Right ventricle myocardium inferior (tissue), 1 donor: ENCODE data around the gene CRIP1. TPM values are rescaled to one million over a fixed set of nuclear protein-coding genes. Genes with fewer than 3 reads are reported as not detected.

Source experiments
- ATAC-seq: fragments of 200-7000 bp; cut with Tn5 transposase; one replicate; pipeline ENCODE4 v1.9.1; 2020; ENCODE audit warnings: mild to moderate bottlenecking, moderate library complexity
- DNase-seq: peaks from one replicate; pipeline ENCODE4 v3.0.0; 2021; ENCODE audit errors: missing footprints
- intact Hi-C: fragments of 100-400 bp; cut with DNase I; formaldehyde crosslinking; loops from one replicate; pipeline ENCODE4 v1.11.0; 2022
- long read RNA-seq: library from polyadenylated mRNA; unstranded; transcript quantifications from one replicate; pipeline ENCODE4 v2.0.0, GENCODE V29; 2021
- total RNA-seq: library from RNA; stranded (reverse); fragmentation: NEBNext Ultra II Directional; extraction: Animal tissue kit (Norgen Biotek cat#: 25700); gene quantifications from one replicate; pipeline ENCODE4 v1.2.1, GENCODE V29; 2021
- donor health status: DM: no; HTN: yes; CAD: no; lungs with severe emphysema.

Gene CRIP1, protein sequence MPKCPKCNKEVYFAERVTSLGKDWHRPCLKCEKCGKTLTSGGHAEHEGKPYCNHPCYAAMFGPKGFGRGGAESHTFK
- 82.0 TPM for total RNA-seq
- long read RNA-seq, transcript CRIP1-201 (5 exons, 1,311 nt): major isoform, 25 of 37 reads
- long read RNA-seq, transcript CRIP1-206 (3 exons, 2,241 nt): minor isoform, 7 of 37 reads
- long read RNA-seq, partial matches to known transcripts: 0 of 37 reads
- long read RNA-seq, other reads (novel, unspliced or antisense): 0 of 37 reads

DNA sequence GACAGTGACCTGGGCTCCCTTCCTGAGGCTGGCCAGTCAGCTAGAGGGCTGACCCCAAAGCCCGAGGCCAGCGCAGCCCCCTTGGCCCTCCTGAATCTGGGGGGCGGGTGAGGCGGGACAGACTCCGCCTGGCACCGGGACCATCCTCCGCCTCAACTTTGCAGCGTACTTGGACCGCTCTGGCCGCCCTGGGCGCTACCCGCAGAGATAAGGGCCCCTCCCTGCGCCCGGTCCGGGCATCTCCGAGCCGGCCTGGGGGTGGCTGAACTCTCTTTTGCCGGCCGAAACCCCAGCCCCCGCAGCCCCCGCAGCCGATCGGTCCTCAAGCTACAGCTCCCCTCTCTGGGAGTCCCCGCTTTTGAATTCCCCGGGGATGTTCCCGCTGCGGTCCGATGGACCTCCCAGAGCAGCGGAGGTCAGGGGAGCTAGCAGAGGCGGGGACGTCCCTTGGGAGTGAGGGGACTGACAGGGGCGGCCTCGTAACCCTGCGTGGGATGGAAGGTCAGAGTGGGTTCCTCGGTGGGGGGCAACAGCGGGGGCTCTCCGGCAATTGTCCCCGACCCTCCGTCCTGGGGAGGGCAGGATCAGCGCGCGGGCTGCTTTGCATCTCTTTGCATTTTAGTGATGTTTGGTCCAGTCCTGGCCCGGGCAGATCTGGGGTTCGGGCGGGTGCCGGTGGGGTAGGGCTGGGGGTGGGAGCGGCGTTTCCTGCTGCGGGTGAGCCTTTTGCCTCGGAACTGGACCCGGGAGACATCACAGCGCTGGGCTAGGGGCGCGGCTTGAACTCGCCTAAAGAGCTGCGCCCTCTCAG, at the start of gene CRIP1:
TSS of gene CRIP1 (plus strand) at position 724 of the 811 bp plus-strand sequence. CDS start 374 bp downstream, outside the sequence.
- DNase-seq: peak; percentile 73
- intact Hi-C loops: no loop called here

DNA sequence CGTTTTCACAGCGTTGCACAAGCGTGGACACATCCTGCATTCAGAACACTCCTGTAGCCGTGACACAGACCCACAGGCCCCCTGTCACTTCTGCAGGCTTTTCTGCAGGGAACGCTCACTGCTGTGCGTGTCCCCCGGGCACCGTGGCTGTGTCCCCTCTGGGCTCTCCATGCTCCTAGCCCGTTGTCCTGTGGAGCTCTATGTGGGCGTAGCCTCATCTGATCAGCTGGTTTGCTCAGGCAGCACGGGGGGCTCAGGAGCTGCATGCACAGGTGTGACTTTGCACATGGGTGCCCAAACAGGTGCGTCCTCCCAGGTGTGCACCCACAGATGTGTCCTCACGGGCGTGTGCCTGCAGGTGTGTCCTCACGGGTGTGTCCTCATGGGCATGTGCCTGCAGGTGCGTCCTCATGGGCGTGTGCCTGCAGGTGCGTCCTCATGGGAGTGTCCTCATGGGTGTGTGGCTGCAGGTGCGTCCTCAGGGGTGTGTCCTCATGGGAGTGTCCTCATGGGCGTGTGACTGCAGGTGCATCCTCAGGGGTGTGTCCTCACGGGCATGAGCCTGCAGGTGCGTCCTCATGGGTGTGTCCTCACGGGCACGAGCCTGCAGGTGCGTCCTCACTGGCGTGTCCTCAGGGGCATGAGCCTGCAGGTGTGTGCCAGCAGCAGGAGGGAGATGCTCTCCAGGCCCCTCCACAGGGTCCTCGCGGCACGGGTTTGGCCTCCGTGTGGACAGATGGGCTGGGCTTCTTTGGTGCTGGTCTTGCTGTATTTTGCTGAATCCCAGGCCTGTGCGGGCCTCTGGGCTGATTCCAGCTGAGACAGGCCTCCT, 49.6 kb upstream of the CRIP1 start:
- intact Hi-C loops: no loop called here
- ATAC-seq (no peak), DNase-seq (peak; percentile 49)

More for the DNA sequence above, at the start of gene CRIP1:
- no peak for ATAC-seq

DNA sequence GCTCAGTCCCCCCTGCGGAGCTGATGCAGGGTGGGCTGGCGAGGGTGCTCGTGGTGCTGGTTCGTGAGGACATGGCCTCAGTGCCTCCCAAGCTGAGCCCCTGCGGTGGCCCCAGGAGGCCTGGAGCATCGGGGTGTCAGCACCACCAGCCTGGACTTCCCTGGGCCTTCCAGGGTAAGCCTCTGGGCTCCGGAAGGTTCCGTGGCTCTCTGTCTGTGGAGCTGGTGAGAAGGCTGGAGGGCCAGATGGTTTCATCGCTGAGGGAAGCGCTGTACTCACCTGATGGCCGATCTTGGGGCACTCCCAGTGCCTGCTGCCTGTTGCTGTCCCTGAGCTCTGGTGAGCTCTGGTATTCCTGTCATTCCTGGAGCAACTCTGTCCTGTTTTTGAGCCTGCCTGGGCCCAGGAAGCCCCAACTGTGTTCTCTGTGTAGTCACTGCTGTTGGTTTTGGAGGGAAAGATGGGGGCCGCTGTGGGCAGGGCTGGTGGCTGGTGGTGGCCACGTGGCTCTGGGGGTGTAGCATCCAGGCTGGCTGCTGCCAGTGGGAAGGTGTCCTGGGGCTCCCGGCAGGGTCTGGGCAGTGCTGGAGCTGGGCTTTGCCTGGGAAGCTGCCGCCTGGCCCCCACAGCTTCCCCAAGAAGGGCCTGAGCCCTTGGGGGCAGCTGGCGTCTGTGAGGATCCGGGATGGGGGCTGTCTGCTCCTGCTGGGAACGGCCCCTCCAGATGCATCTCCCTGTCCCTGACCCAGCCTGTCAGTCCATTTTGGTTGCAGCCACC, 48.8 kb upstream of the CRIP1 start:
- DNase-seq: peak; percentile 37
- ATAC-seq: no peak
- intact Hi-C loops: no loop called here

DNA sequence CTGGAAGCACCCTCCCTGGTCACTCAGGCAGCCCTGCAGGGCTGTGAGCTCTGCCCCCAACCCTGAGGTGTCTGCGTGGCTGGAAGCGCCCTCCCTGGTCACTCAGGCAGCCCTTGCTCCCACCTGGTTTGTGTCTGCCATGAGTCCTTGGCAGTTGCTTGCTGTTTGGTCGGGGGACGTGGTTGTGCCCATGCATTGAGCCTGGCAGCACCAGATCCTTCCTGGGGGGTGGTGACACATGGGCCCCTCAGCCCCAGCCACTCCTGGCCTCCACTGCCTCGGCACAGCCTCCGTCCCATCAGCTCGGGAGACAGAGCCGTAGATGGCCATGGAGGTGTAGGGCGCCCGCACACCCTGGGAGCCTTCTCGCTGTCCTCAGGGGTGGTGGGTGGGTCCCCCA, 47.5 kb upstream of the CRIP1 start:
- ATAC-seq (no peak), DNase-seq (peak; percentile 39)
- intact Hi-C loops: no loop called here

DNA sequence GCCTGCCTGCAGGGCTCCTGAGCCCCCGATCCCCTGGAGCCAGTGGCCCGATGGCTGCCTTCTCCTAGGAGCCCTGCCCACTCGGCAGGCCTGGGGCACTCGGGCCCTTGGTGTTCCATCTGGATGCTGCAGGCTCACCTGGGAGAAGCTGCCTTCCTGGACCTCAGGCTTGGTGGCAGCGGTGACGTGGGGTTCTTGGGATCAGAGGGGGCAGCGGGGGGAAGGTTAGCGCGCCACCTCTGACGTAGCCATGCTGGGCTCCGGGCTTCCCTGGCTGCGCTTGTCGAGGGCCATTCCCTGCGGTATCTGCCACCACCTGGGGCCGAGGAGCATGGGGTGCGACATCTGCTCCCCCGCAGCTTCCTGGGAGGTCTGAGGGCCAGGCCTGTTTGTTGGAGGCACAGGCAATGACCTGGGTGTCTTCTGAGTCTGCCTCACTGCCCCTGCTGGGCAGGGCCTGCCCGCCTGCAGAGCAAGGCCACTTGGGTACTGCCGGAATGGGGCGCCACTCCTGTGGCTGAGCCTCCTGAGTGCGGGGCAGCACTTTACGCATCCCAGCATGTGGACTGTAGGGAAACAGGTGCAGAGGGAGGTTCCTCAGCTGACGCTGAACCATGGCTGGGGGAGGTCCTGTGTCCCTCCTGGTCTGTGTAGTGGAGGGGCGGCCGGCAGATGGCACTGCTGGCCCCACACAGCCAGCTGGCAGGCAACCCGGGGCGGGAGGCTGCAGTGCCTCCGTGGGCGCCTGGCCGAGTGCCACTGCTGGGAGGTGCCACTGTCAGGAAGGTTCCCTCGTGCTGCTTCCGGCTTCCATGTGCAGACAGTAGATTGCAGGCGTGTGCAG, 46.8 kb upstream of the CRIP1 start:
- no peak for ATAC-seq
- peak; percentile 37 for DNase-seq
- intact Hi-C loops: no loop called here

DNA sequence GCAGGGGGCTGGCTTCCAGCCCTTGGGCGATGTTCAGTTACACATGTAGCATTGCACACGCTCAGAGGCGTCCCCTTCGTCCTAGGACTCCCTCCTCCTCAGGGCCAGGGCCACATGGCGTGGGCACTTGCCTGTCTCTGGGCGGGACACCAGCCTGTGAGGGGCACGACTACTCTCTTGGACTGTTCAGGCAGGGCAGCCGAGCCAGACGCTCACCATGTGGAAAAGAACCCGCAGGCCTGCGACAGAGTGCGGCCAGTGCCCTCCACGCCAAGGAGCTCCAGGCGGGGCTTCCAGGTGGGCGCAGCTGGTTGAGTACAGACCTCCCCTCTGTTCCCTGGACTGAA, 46.2 kb upstream of the CRIP1 start:
- no peak for ATAC-seq
- DNase-seq: peak; percentile 32
- intact Hi-C loops: no loop called here

DNA sequence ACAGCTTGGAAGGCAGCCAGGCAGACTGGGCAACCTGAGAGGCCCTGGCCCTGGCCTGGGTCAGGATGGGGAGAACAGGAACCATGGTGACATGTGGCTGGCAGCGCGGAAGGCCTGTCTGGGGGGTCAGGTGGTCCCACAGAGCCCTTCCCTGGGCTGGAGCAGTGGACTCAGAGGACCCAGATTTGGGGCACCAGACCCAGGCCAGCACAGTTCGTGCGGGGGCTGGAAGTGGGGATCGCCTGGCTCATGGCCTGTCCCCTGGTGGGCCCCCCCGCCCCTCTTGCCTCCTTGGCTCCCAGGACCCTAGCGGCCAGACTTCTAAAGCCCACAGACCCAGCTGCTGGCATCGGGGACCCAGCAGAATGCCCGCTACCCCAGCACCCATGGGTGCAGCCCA, 45.7 kb upstream of the CRIP1 start:
- ATAC-seq (no peak), DNase-seq (no peak)
- intact Hi-C loops: no loop called here

DNA sequence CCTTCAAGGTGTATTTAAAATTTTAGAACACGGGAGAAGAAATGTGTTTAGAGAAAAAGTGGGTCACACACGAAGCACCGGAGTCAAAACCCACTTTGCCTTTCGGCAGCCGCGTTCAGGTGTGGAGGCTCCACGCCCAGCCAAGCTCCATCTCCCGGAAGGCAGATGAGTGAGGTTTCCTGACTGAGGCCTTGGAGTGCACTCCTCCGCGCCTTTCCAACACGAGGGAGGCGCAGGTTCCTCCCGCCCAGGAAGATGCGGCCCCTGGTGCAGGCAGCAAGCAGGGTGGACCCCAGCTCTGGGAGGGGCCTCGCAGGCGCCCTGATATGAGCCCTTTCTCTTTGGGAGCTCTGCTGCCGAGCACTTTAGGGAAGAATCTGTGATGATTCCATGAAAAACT, 44.6 kb upstream of the CRIP1 start:
- DNase-seq (peak; percentile 42), ATAC-seq (no peak)
- intact Hi-C loops: no loop called here

DNA sequence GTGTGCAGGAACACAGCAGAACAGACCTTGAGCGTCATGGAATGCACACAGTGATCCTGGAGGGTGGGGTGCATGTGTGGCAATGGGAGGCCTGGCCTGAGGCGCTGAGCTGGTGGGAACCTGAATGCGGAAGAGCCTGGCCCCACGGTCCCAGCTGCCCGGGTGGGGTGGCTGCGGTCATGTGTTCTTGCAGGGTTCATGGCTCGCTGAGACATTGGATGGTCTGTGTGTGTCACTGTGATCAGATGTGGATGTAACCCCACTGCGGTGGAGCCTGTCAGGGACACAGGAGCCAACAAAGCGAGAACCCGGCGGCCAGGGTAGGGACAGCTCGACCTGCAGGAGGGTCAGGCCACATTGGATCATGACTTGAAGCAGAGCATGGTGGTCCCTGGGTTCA, 43.9 kb upstream of the CRIP1 start:
- DNase-seq (no peak), ATAC-seq (no peak)
- intact Hi-C loops: no loop called here

DNA sequence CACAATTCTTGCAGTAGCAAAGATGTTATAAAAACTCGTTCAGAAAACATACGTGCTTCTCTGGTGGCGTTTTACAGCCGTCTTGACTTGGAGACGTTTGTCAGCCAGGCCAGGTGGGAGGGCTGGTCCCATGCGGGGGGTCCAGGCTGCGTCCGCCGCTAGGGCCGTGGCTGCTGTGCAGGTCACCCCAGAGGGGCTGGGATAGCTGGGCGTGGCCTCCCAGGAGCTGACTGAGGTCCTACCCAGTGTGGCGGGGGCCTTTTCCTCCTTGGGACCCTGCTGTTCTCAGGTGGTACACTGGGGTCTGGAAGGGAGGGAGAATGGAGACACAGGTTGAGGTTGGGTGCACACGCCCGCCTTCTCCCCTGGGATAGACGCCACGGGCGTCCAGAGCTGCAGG, 41.8 kb upstream of the CRIP1 start:
- DNase-seq (no peak), ATAC-seq (no peak)
- intact Hi-C loops: loop anchor here (5.0 kb wide), 1 partner anchor 73 kb away; no protein-coding TSS in a partner anchor

DNA sequence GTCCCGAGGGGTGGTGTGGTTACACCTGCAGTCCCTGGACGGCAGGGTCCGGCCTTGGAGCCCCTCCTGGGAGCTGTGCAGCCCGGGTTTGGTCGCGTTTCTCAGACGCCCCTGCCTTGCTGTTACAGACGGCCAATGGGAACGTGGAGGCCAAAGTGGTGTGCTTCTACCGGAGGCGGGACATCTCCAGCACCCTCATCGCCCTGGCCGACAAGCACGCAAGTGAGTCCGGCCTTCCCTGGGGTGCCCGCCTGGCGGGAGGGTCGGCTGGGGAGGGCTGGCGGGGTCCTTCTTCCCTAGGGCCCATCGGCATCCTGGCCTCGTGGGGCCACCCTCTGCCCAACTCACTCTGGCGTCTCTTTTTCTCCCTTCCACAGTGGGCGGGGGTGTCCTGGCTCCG, 41.4 kb upstream of the CRIP1 start:
- ATAC-seq (no peak), DNase-seq (no peak)
- intact Hi-C loops: loop anchor here (5.0 kb wide), 1 partner anchor 73 kb away; no protein-coding TSS in a partner anchor

DNA sequence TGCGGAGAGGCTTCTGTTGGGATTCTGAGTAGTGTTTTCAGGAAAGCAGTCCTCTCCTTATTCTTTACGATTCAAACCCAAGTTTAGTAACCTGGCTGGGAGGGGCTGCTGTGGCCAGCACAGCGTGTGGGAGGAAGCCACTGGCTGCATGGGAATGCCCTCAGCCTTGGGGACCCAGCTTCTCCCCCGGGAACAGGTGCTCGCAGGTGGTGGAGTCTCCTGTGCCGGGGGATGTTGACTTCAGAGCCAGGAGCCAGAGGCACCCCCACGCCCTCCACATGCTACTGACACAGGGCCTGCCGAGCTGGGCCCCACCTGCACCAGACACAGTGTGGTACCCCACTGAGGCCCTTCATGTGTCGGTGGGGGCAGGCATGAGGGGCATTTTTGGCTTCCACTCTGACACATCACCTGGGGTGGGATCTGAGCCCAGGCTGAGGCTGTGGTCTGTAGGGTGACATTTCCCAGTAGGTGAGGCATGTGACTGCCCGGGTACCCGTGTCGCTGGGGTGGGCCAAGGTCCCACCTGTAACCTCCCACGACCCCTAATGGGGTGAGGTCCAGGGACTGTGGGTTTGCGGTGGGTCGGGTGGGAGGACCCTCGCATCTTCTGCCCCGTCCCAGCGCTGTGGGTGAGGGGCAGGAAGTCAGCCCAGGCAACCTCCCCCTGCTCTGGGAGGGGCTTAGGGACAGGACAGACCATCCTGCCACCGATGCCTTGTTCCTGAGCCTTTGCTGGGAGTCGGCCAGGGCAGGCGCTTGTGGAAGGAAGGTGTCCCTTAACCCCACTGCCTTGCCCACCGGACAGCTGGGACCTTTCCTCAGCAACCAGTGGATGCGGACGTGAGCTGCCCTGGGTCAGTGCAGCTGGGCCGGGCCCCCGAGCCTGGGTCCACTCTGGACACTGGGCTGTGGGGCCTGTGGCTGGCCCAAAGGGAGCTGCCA, 40.5 kb upstream of the CRIP1 start:
- intact Hi-C loops: loop anchor here (5.0 kb wide), 1 partner anchor 74 kb away; no protein-coding TSS in a partner anchor
- ATAC-seq (no peak), DNase-seq (no peak)

DNA sequence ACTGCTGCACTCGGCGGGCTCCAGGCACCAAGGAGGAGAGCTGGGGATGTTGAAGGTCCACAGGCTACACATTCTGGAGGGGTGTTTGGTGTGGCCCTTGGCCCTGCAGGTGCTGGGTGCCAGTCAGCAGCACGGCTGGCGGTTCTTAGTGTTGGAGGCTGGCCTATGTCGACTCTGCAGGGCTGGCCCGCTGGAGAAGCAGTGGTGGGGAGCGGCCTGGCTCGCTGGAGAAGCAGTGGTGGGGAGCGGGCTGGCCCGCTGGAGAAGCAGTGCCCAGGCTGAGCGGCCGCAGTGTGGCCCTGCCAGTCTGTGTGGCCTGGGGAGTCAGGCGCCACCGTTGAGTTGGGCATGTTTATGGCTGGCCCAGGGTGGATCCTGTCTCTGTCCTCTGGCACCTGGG, 39.7 kb upstream of the CRIP1 start:
- ATAC-seq (no peak), DNase-seq (no peak)
- intact Hi-C loops: loop anchor here (5.0 kb wide), 1 partner anchor 75 kb away; no protein-coding TSS in a partner anchor

DNA sequence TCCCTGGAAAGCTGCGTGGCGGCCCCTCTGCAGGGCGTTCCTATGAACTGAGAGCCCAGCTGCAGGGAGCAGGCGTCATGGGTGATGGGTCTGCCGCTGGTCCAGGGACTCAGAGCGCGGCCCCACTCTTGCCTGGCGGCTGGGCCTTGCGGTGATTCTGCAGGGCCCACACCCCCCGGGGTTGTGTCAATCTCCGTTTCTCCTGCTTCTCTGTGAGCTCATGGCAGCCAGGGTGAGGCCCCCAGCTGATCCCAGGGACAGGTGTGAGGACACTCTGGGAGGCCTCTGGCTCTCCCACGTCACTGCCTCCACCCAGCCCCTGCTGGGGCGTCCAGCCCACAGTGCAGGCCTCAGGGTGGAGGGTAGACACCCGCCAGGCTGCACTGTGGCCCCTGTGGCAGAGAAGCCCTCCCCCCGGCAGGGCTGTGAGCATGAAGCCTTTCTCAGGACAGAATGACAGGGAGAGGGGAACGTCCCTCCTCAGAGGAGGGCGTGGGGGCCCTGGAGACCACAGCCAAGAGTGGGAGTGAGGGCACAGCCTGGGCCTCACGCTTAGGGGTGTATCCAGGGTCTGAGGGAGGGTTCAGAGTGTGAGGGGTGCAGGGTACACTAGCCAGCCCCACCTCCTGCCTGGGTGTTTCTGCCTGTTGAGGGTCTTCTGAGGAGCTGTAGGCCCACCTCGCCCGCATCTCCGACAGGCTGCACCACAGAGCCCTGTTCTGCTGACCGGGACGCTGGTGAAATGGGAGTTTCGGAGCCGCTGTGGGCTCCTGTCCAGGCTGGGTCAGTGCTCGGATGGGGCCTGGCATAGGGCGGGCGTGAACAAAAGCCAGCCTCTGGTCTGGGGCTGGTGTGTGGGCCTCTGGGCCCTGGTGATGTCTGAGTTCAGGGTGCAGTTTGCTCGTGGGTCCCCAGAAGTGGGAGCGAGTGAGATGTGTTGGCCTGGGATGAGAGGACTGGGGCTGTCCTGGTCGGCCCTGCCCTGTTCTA, 38.7 kb upstream of the CRIP1 start:
- ATAC-seq (peak; percentile 4), DNase-seq (no peak)
- intact Hi-C loops: loop anchor here (1.0 to 5.0 kb wide), 3 partner anchors 27 to 76 kb away; partner anchors contain the start of gene CRIP2

DNA sequence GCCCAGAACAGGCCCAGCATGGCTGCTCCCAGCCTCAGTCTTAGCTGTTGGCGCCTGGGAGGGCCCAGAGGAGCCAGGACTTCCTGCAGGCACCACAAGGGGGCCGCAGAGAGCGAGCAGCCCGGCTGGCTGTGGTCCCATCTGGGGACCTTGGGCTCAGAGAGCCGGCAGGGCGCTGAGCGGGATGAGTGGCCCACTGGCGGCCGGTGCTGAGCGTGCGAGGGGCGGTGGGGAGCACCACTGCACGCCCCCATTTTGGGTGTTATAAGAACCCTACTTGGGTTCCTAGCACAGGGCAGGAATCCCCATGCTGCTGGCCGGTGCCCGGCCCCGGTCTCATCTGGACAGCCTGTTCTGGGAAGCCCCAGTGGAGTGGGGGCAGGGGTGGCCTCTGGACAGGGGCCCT, 38.0 kb upstream of the CRIP1 start:
- DNase-seq (peak; percentile 88), ATAC-seq (peak; percentile 88)
- intact Hi-C loops: loop anchor here (1.0 to 5.0 kb wide), 3 partner anchors 26 to 76 kb away; partner anchors contain the start of gene CRIP2
